Activated naive CD8-positive, alpha-beta T cell (primary cell): ENCODE measurements around the gene ITGA2B.
A peak's percentile ranks its signal among the peaks of the same experiment; 100 is the strongest.
"Not testable (repeated sequence)": the region's sequence is repeated elsewhere in the genome, so short reads cannot be mapped to it uniquely, and the experiment has no call there.

Experiments used
- H3K27ac Mint-ChIP-seq: one replicate; pipeline ENCODE4 v1.8.0; 2021; ENCODE audit warnings: mixed read lengths
- H3K27me3 Mint-ChIP-seq: one replicate; pipeline ENCODE4 v1.8.0; 2021; ENCODE audit warnings: mixed read lengths
- H3K36me3 Mint-ChIP-seq: one replicate; pipeline ENCODE4 v1.8.0; 2021; ENCODE audit warnings: mixed read lengths
- H3K4me1 Mint-ChIP-seq: one replicate; pipeline ENCODE4 v1.8.0; 2021; ENCODE audit warnings: low read depth, mixed read lengths
- H3K4me3 Mint-ChIP-seq: one replicate; pipeline ENCODE4 v1.8.0; 2021; ENCODE audit warnings: mild to moderate bottlenecking, mixed read lengths
- H3K9me3 Mint-ChIP-seq: one replicate; pipeline ENCODE4 v1.8.0; 2021; ENCODE audit warnings: low read depth, mixed read lengths

Gene ITGA2B

GRCh38 chr17:44354582-44355561 lies 34.6 kb downstream of the ITGA2B start:
- no peaks in the 10 kb centered on the region for H3K9me3 Mint-ChIP-seq
- H3K4me1 Mint-ChIP-seq = peaks cover 9% of the 10 kb centered on the region
- H3K27me3 Mint-ChIP-seq = no peaks in the 10 kb centered on the region
- H3K4me3 Mint-ChIP-seq = peak overlapping the region; percentile 42
- H3K36me3 Mint-ChIP-seq = no peaks in the 10 kb centered on the region
- no peak overlapping the region for H3K27ac Mint-ChIP-seq

GRCh38 chr17:44353672-44354331 lies 35.6 kb downstream of the ITGA2B start:
- peak overlapping the region; percentile 73 for H3K4me3 Mint-ChIP-seq
- no peaks in the 10 kb centered on the region for H3K9me3 Mint-ChIP-seq

GRCh38 chr17:44352828-44353671 lies 36.4 kb downstream of the ITGA2B start:
- H3K27ac Mint-ChIP-seq = no peak overlapping the region
- no peaks in the 10 kb centered on the region for H3K9me3 Mint-ChIP-seq
- no peaks in the 10 kb centered on the region for H3K27me3 Mint-ChIP-seq
- H3K36me3 Mint-ChIP-seq = no peaks in the 10 kb centered on the region
- peak overlapping the region; percentile 68 for H3K4me3 Mint-ChIP-seq
- H3K4me1 Mint-ChIP-seq = peaks cover 2% of the 10 kb centered on the region

More at GRCh38 chr17:44353672-44354331, 35.6 kb downstream of the ITGA2B start:
- H3K4me1 Mint-ChIP-seq = peaks cover 3% of the 10 kb centered on the region
- H3K27me3 Mint-ChIP-seq = no peaks in the 10 kb centered on the region
- H3K36me3 Mint-ChIP-seq = no peaks in the 10 kb centered on the region
- H3K27ac Mint-ChIP-seq = no peak overlapping the region

GRCh38 chr17:44351961-44352827 lies 37.3 kb downstream of the ITGA2B start:
- no peaks in the 10 kb centered on the region for H3K9me3 Mint-ChIP-seq
- H3K27me3 Mint-ChIP-seq = no peaks in the 10 kb centered on the region
- H3K4me1 Mint-ChIP-seq = peaks cover 2% of the 10 kb centered on the region
- H3K27ac Mint-ChIP-seq = no peak overlapping the region
- H3K4me3 Mint-ChIP-seq = peak overlapping the region; percentile 68
- H3K36me3 Mint-ChIP-seq = no peaks in the 10 kb centered on the region

- H3K36me3 Mint-ChIP-seq = no peaks in the 10 kb centered on the region
- H3K27ac Mint-ChIP-seq = no peak overlapping the region
- no peaks in the 10 kb centered on the region for H3K27me3 Mint-ChIP-seq
- H3K4me3 Mint-ChIP-seq = no peak overlapping the region
- no peaks in the 10 kb centered on the region for H3K9me3 Mint-ChIP-seq
- H3K4me1 Mint-ChIP-seq = peaks cover 2% of the 10 kb centered on the region
Observed at GRCh38 chr17:44351464-44351863, 38.0 kb downstream of the ITGA2B start.

GRCh38 chr17:44350733-44351226 lies 38.7 kb downstream of the ITGA2B start:
- no peaks in the 10 kb centered on the region for H3K36me3 Mint-ChIP-seq
- H3K4me3 Mint-ChIP-seq = no peak overlapping the region
- H3K27me3 Mint-ChIP-seq = no peaks in the 10 kb centered on the region
- peaks cover 7% of the 10 kb centered on the region for H3K4me1 Mint-ChIP-seq
- no peak overlapping the region for H3K27ac Mint-ChIP-seq
- H3K9me3 Mint-ChIP-seq = no peaks in the 10 kb centered on the region

- H3K4me3 Mint-ChIP-seq = no peak overlapping the region
- peaks cover 14% of the 10 kb centered on the region for H3K4me1 Mint-ChIP-seq
- H3K36me3 Mint-ChIP-seq = no peaks in the 10 kb centered on the region
- H3K27me3 Mint-ChIP-seq = no peaks in the 10 kb centered on the region
- no peak overlapping the region for H3K27ac Mint-ChIP-seq
- no peaks in the 10 kb centered on the region for H3K9me3 Mint-ChIP-seq
Observed at GRCh38 chr17:44349553-44350070, 39.8 kb downstream of the ITGA2B start.

GRCh38 chr17:44348988-44349364 lies 40.5 kb downstream of the ITGA2B start:
- Mint-ChIP-seq H3K36me3 (no peaks in the 10 kb centered on the region), H3K27me3 (no peaks in the 10 kb centered on the region), H3K4me1 (peaks cover 14% of the 10 kb centered on the region), H3K9me3 (no peaks in the 10 kb centered on the region), H3K27ac (peak overlapping the region; percentile 23), H3K4me3 (no peak overlapping the region)

GRCh38 chr17:44348234-44348987 lies 41.0 kb downstream of the ITGA2B start:
- peak overlapping the region; percentile 23 for H3K27ac Mint-ChIP-seq
- no peaks in the 10 kb centered on the region for H3K36me3 Mint-ChIP-seq
- H3K4me3 Mint-ChIP-seq = no peak overlapping the region
- no peaks in the 10 kb centered on the region for H3K9me3 Mint-ChIP-seq
- peaks cover 14% of the 10 kb centered on the region for H3K4me1 Mint-ChIP-seq
- H3K27me3 Mint-ChIP-seq = no peaks in the 10 kb centered on the region

- peaks cover 14% of the 10 kb centered on the region for H3K4me1 Mint-ChIP-seq
- not testable (repeated sequence) for H3K4me3 Mint-ChIP-seq, H3K27ac Mint-ChIP-seq, H3K9me3 Mint-ChIP-seq, H3K27me3 Mint-ChIP-seq, H3K36me3 Mint-ChIP-seq
Observed at GRCh38 chr17:44347206-44348055, 42.0 kb downstream of the ITGA2B start.

GRCh38 chr17:44346064-44346844 lies 43.2 kb downstream of the ITGA2B start:
- peaks cover 14% of the 10 kb centered on the region for H3K4me1 Mint-ChIP-seq
- peak overlapping the region; percentile 90 for H3K4me3 Mint-ChIP-seq
- H3K27me3 Mint-ChIP-seq = no peaks in the 10 kb centered on the region
- H3K27ac Mint-ChIP-seq = no peak overlapping the region
- no peaks in the 10 kb centered on the region for H3K9me3 Mint-ChIP-seq
- H3K36me3 Mint-ChIP-seq = no peaks in the 10 kb centered on the region

GRCh38 chr17:44345454-44346026 lies 43.9 kb downstream of the ITGA2B start:
- Mint-ChIP-seq H3K4me1 (peaks cover 12% of the 10 kb centered on the region), H3K27ac (peak overlapping the region; percentile 47), H3K36me3 (no peaks in the 10 kb centered on the region), H3K27me3 (no peaks in the 10 kb centered on the region), H3K9me3 (no peaks in the 10 kb centered on the region), H3K4me3 (peak overlapping the region; percentile 90)
